ENCODE results near the gene PARS2. TPM values are rescaled to one million over a fixed set of nuclear protein-coding genes. Genes with fewer than 3 reads are reported as not detected.

Gene PARS2
- total RNA-seq, 2 donors from 2014 or later = 2.8 to 3.1 TPM

DNA sequence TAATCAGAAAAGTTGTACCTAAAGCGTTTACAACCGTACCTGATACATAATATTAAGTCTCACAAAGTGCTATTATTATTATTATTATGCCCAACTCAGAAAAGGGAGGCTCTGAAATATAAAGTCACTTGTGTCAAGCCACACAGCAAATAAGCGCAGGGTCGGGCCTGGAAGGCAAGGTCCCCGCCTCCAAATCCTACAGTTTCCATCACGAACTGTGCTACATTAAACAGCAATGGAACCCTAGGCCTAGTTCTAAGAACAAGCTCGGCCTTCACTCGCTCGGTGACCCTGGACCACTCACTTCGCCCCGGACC, 549 bp downstream of the PARS2 start:
- TF ChIP-seq, protein P1, sequence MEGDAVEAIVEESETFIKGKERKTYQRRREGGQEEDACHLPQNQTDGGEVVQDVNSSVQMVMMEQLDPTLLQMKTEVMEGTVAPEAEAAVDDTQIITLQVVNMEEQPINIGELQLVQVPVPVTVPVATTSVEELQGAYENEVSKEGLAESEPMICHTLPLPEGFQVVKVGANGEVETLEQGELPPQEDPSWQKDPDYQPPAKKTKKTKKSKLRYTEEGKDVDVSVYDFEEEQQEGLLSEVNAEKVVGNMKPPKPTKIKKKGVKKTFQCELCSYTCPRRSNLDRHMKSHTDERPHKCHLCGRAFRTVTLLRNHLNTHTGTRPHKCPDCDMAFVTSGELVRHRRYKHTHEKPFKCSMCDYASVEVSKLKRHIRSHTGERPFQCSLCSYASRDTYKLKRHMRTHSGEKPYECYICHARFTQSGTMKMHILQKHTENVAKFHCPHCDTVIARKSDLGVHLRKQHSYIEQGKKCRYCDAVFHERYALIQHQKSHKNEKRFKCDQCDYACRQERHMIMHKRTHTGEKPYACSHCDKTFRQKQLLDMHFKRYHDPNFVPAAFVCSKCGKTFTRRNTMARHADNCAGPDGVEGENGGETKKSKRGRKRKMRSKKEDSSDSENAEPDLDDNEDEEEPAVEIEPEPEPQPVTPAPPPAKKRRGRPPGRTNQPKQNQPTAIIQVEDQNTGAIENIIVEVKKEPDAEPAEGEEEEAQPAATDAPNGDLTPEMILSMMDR (IDR thresholded peaks at IDR 0.05) = no peak
- Histone ChIP-seq H3K36me3 (no peaks in the 10 kb centered on the region), H3K27me3 (replicated peaks; ENCODE audit: insufficient read depth) (no peaks in the 10 kb centered on the region), H3K9me3 (no peaks in the 10 kb centered on the region), H3K4me1 (ENCODE audit: control insufficient read depth in 1 of 2, low read depth in 2 of 2) (peaks cover 9% of the 10 kb centered on the region in 2 donors), H3K4me3 (peak overlapping the region; percentile 81), H3K27ac (peak overlapping the region; percentile 15 to 31)
- no peak for DNase-seq (ENCODE audit: low spot score)
- ATAC-seq (ENCODE audit: insufficient number of reproducible peaks, low FRiP score, low read depth) = no peak

GRCh38 chr1:54758678-54759348, 5.5 kb downstream of the PARS2 start:
- H3K27me3 ChIP-seq (replicated peaks; ENCODE audit: insufficient read depth) = no peaks in the 10 kb centered on the region
- no peak overlapping the region for H3K4me3 ChIP-seq
- no peak for ATAC-seq (ENCODE audit: insufficient number of reproducible peaks, low FRiP score, low read depth)
- TF ChIP-seq, protein P1 (IDR thresholded peaks at IDR 0.05) = no peak
- H3K27ac ChIP-seq = no peak overlapping the region
- no peak for DNase-seq (ENCODE audit: low spot score)
- peaks cover 15% of the 10 kb centered on the region for H3K36me3 ChIP-seq
- peaks cover 5 to 9% of the 10 kb centered on the region in 2 donors for H3K4me1 ChIP-seq (ENCODE audit: control insufficient read depth in 1 of 2, low read depth in 2 of 2)
- no peaks in the 10 kb centered on the region for H3K9me3 ChIP-seq

GRCh38 chr1:54757833-54758232, 6.5 kb downstream of the PARS2 start:
- DNase-seq (ENCODE audit: low spot score) = no peak
- Histone ChIP-seq H3K4me3 (no peak overlapping the region), H3K36me3 (peaks cover 15% of the 10 kb centered on the region), H3K27ac (no peak overlapping the region), H3K27me3 (replicated peaks; ENCODE audit: insufficient read depth) (no peaks in the 10 kb centered on the region), H3K9me3 (no peaks in the 10 kb centered on the region), H3K4me1 (ENCODE audit: control insufficient read depth in 1 of 2, low read depth in 2 of 2) (no peaks in the 10 kb centered on the region)
- TF ChIP-seq, protein P1 (IDR thresholded peaks at IDR 0.05) = no peak
- ATAC-seq (ENCODE audit: insufficient number of reproducible peaks, low FRiP score, low read depth) = no peak

DNA sequence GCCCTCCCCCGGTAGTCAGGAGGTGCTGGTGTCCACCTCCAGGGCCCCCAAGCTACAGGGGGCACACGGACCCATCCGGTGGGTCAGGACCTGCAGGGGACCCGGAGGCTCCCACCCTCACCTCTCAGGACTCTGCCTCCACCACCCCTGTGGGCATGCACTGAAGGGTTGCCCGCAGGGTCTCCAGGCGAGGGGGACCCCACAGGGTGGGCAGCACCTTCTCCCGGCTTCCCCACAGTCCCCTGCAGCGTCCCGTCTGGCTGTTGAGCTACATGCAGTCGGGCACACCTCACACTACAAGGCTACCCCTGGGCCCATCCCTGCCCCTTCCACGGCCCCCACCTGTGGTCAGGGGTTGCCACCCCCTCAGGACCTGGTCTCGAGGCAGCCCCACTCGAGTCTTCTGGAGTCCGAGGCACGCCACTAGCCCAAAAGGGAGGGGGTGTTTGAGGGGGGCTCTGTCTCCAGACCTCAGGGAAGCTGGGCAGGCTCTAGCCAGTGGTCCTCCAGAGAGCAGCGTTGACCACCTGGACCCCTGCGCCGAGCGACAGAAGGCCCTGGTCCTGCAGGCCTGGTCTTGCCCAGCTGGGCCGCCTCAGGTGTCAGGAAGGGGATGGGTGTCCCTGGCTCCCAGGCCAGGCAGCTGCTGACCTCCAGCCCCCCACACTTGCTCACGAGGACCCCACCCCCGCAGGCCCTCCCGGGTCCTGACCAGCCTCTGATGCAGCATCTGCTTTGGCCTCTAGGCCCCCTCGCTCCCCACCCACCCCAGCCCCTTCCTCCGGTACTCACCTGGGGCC, 9.6 kb downstream of the PARS2 start:
- TF ChIP-seq, protein P1 (IDR thresholded peaks at IDR 0.05) = no peak
- Histone ChIP-seq H3K4me3 (no peak overlapping the region), H3K36me3 (peaks cover 15% of the 10 kb centered on the region), H3K4me1 (ENCODE audit: control insufficient read depth in 1 of 2, low read depth in 2 of 2) (no peaks in the 10 kb centered on the region), H3K27me3 (replicated peaks; ENCODE audit: insufficient read depth) (no peaks in the 10 kb centered on the region), H3K9me3 (no peaks in the 10 kb centered on the region), H3K27ac (no peak overlapping the region)
- DNase-seq (ENCODE audit: low spot score) (no peak), ATAC-seq (ENCODE audit: insufficient number of reproducible peaks, low FRiP score, low read depth) (no peak)

- H3K9me3 ChIP-seq = no peaks in the 10 kb centered on the region
- H3K4me1 ChIP-seq (ENCODE audit: control insufficient read depth in 1 of 2, low read depth in 2 of 2) = no peaks in the 10 kb centered on the region
- no peaks in the 10 kb centered on the region for H3K27me3 ChIP-seq (replicated peaks; ENCODE audit: insufficient read depth)
- TF ChIP-seq, protein P1 (IDR thresholded peaks at IDR 0.05) = no peak
- DNase-seq (ENCODE audit: low spot score) (no peak), ATAC-seq (ENCODE audit: insufficient number of reproducible peaks, low FRiP score, low read depth) (no peak)
- H3K36me3 ChIP-seq = peaks cover 15% of the 10 kb centered on the region
- no peak overlapping the region for H3K27ac ChIP-seq
- no peak overlapping the region for H3K4me3 ChIP-seq
Observed at GRCh38 chr1:54754045-54754444, 10.3 kb downstream of the PARS2 start.
